ENCODE results near the gene PKN1.
A peak's percentile ranks its signal among the peaks of the same experiment; 100 is the strongest.
"Not testable (repeated sequence)": the region's sequence is repeated elsewhere in the genome, so short reads cannot be mapped to it uniquely, and the experiment has no call there.

Gene PKN1

GRCh38 chr19:14492756-14493337, 59.7 kb downstream of the PKN1 start:
- DNase-seq: no peak

- DNase-seq: no peak
Observed at GRCh38 chr19:14494411-14494810, 61.3 kb downstream of the PKN1 start.

GRCh38 chr19:14494910-14495671, 62.0 kb downstream of the PKN1 start:
- DNase-seq: no peak

GRCh38 chr19:14495672-14496028, 62.5 kb downstream of the PKN1 start:
- no peak for DNase-seq

GRCh38 chr19:14496029-14496833, 63.1 kb downstream of the PKN1 start, which contains the start of gene GIPC1:
Gene GIPC1, minus strand, starts transcription at chr19:14496127. Its CDS starts 13,151 bp downstream, at chr19:14482976.
- peak; percentile 96 to 97 for DNase-seq

- DNase-seq: no peak
Observed at GRCh38 chr19:14496834-14497227, 63.7 kb downstream of the PKN1 start.

- DNase-seq: peak in 1 of 2 experiments; percentile 41
Observed at GRCh38 chr19:14497228-14497921, 64.3 kb downstream of the PKN1 start.

GRCh38 chr19:14502334-14503092, 69.4 kb downstream of the PKN1 start:
- DNase-seq: no peak

- DNase-seq: no peak
Observed at GRCh38 chr19:14503285-14503684, 70.2 kb downstream of the PKN1 start.

GRCh38 chr19:14504575-14504974, 71.5 kb downstream of the PKN1 start:
- not testable (repeated sequence) for DNase-seq

- peak; percentile 44 to 61 for DNase-seq
Observed at GRCh38 chr19:14505488-14506239, 72.6 kb downstream of the PKN1 start.

GRCh38 chr19:14507704-14508542, 74.8 kb downstream of the PKN1 start:
- DNase-seq: no peak

GRCh38 chr19:14510311-14511228, 77.5 kb downstream of the PKN1 start:
- no peak for DNase-seq

GRCh38 chr19:14511229-14511593, 78.1 kb downstream of the PKN1 start:
- no peak for DNase-seq

- DNase-seq: no peak
Observed at GRCh38 chr19:14512406-14512961, 79.4 kb downstream of the PKN1 start.

GRCh38 chr19:14514215-14514863, 81.2 kb downstream of the PKN1 start:
- DNase-seq: no peak

GRCh38 chr19:14515501-14516047, 82.5 kb downstream of the PKN1 start:
- no peak for DNase-seq

- DNase-seq: no peak
Observed at GRCh38 chr19:14516048-14516534, 83.0 kb downstream of the PKN1 start.

Data from SHP77 (cell line).